PC-3 (cell line): ENCODE data around the gene RIOK2.

Experiments
- CTCF ChIP-seq: fragments of 300-600 bp; sonication (generic); conservative IDR thresholded peaks from 2 replicates; pipeline ENCODE4 v1.5.1; 2017; ENCODE audit warnings: antibody characterized with exemption, low read depth, mild to moderate bottlenecking, low read length
- EZH2 ChIP-seq: fragments of 300-600 bp; sonication (generic); IDR thresholded peaks from one replicate; pipeline ENCODE4 v1.6.1; 2017; ENCODE audit warnings: antibody characterized with exemption, mild to moderate bottlenecking, low read length; ENCODE audit not compliant: unreplicated experiment

GRCh38 chr5:97229196-97229595 is 46.1 kb upstream of the RIOK2 start:
- TF ChIP-seq EZH2 (no peak), CTCF (no peak)
